IMR-90 (cell line): ENCODE results near the gene SETD9. TPM values are rescaled to one million over a fixed set of nuclear protein-coding genes. Genes with fewer than 3 reads are reported as not detected.

Source experiments
- ATAC-seq: fragments of 200-7000 bp; cut with Tn5 transposase; 2 replicates; pipeline ENCODE4 v1.9.1; 2020; ENCODE audit warnings: low read depth, mild to moderate bottlenecking, moderate library complexity
- BruUV-seq: library from RNA; stranded (reverse); fragments of 400-500 nt; replicated peaks from 2 replicates; lab custom pipeline; 2021; lab: Mats Ljungman, UMichigan
- CTCF ChIA-PET: fragments of 300-600 bp; formaldehyde crosslinking; extraction: SDS; loops from one replicate; lab custom pipeline; 2021; ENCODE audit warnings: antibody characterized with exemption; lab: Yijun Ruan, JAX
- POLR2A ChIA-PET: fragments of 300-600 bp; sonication (Branson Sonifier 250); formaldehyde crosslinking; loops from one replicate; lab custom pipeline; 2022; ENCODE audit warnings: antibody characterized with exemption; ENCODE audit not compliant: unreplicated experiment; lab: Charles Lee
- DNase-seq: peaks from one replicate; pipeline ENCODE4 v3.0.0; 2013
- H2AFZ ChIP-seq: replicated peaks from 2 replicates; pipeline ENCODE3; 2013; ENCODE audit warnings: low read length, mild to moderate bottlenecking; ENCODE audit not compliant: poor library complexity
- H2AK5ac ChIP-seq: 2 replicates; pipeline ENCODE4 v1.6.1; 2013; ENCODE audit warnings: low read depth, low read length, inconsistent platforms
- H2AK9ac ChIP-seq: replicated peaks from 2 replicates; pipeline ENCODE3; 2013; ENCODE audit warnings: mild to moderate bottlenecking, low read depth, low read length, moderate library complexity; ENCODE audit not compliant: poor library complexity
- H2BK120ac ChIP-seq: 2 replicates; pipeline ENCODE4 v1.6.1; 2013; ENCODE audit warnings: low read depth, low read length, inconsistent platforms
- H2BK15ac ChIP-seq: 3 replicates; pipeline ENCODE4 v1.6.1; 2013; ENCODE audit warnings: low read depth, low read length, inconsistent platforms
- H2BK20ac ChIP-seq: 2 replicates; pipeline ENCODE4 v1.6.1; 2013; ENCODE audit warnings: low read depth, mild to moderate bottlenecking, inconsistent platforms, low read length, moderate library complexity
- H2BK5ac ChIP-seq: 2 replicates; pipeline ENCODE4 v1.6.1; 2013; ENCODE audit warnings: mild to moderate bottlenecking, low read depth, low read length, inconsistent platforms; ENCODE audit not compliant: poor library complexity, severe bottlenecking
- H3K14ac ChIP-seq: replicated peaks from 2 replicates; pipeline ENCODE4 v1.6.1; 2013; ENCODE audit warnings: low read depth, low read length, inconsistent platforms
- H3K18ac ChIP-seq: 2 replicates; pipeline ENCODE4 v1.6.1; 2013; ENCODE audit warnings: low read depth, low read length, control low read depth
- H3K23ac ChIP-seq: 2 replicates; pipeline ENCODE4 v1.6.1; 2013; ENCODE audit warnings: low read depth, low read length, inconsistent platforms
- H3K27ac ChIP-seq: 2 replicates; pipeline ENCODE4 v1.5.1; 2013; ENCODE audit warnings: mild to moderate bottlenecking, control low read depth, low read length; ENCODE audit not compliant: insufficient read depth
- H3K27me3 ChIP-seq: 2 replicates; pipeline ENCODE4 v1.6.1; 2013; ENCODE audit warnings: low read length; ENCODE audit not compliant: control insufficient read depth, insufficient read depth
- H3K36me3 ChIP-seq: 2 replicates; pipeline ENCODE4 v1.6.1; 2013; ENCODE audit warnings: low read length, mixed read lengths; ENCODE audit not compliant: control insufficient read depth, insufficient read depth
- H3K4ac ChIP-seq: 2 replicates; pipeline ENCODE4 v1.6.1; 2013; ENCODE audit warnings: low read depth, low read length, inconsistent platforms
- H3K4me1 ChIP-seq: 2 replicates; pipeline ENCODE4 v1.6.1; 2013; ENCODE audit warnings: low read length, mixed read lengths; ENCODE audit not compliant: control insufficient read depth, insufficient read depth
- H3K4me2 ChIP-seq: 2 replicates; pipeline ENCODE4 v1.6.1; 2013; ENCODE audit warnings: low read depth, mild to moderate bottlenecking, control low read depth, low read length, moderate library complexity
- H3K4me3 ChIP-seq: 2 replicates; pipeline ENCODE4 v1.5.1; 2013; ENCODE audit warnings: low read depth, mild to moderate bottlenecking, control low read depth, low read length, moderate library complexity; ENCODE audit not compliant: insufficient read depth
- H3K56ac ChIP-seq: 2 replicates; pipeline ENCODE4 v1.6.1; 2013; ENCODE audit warnings: low read length, inconsistent platforms; ENCODE audit not compliant: insufficient read depth; ENCODE audit errors: extremely low read depth
- H3K79me1 ChIP-seq, 2 experiments: 2 replicates each; pipeline ENCODE4 v1.6.1; 2013; ENCODE audit warnings: low read length in 2 of 2, inconsistent platforms in 1 of 2, low read depth in 1 of 2
- H3K9ac ChIP-seq: 2 replicates; pipeline ENCODE4 v1.6.1; 2013; ENCODE audit warnings: low read depth, low read length, control low read depth
- H3K9me1 ChIP-seq: 2 replicates; pipeline ENCODE4 v1.6.1; 2013; ENCODE audit warnings: low read length, inconsistent platforms; ENCODE audit not compliant: insufficient read depth
- H3K9me3 ChIP-seq: 2 replicates; pipeline ENCODE4 v1.6.1; 2013; ENCODE audit warnings: low read length; ENCODE audit not compliant: control insufficient read depth, insufficient read depth
- H4K20me1 ChIP-seq: 2 replicates; pipeline ENCODE4 v1.6.1; 2013; ENCODE audit warnings: low read length, inconsistent platforms; ENCODE audit not compliant: insufficient read depth
- H4K5ac ChIP-seq: 2 replicates; pipeline ENCODE4 v1.6.1; 2013; ENCODE audit warnings: mild to moderate bottlenecking, low read depth, low read length, control low read depth
- H4K8ac ChIP-seq, 2 experiments: 2 replicates each; pipeline ENCODE4 v1.6.1; 2013; ENCODE audit warnings: low read depth in 2 of 2, low read length in 2 of 2, control low read depth in 1 of 2, inconsistent platforms in 1 of 2
- H4K91ac ChIP-seq: 2 replicates; pipeline ENCODE4 v1.6.1; 2013; ENCODE audit warnings: low read depth, low read length, inconsistent platforms; ENCODE audit not compliant: insufficient read depth
- BHLHE40 ChIP-seq: fragments of 150-350 bp; IDR thresholded peaks from 2 replicates; pipeline ENCODE4 v1.6.1; 2016; ENCODE audit warnings: mild to moderate bottlenecking, low read depth, low read length
- CHD1 ChIP-seq: IDR thresholded peaks from 2 replicates; pipeline ENCODE4 v1.6.1; 2012; ENCODE audit warnings: low read depth, low read length, improper control_type of control experiment
- CTCF ChIP-seq: conservative IDR thresholded peaks from 2 replicates; pipeline ENCODE4 v1.5.1; 2012; ENCODE audit warnings: mild to moderate bottlenecking, low read depth, low read length, improper control_type of control experiment
- ELK1 ChIP-seq: fragments of 150-350 bp; IDR thresholded peaks from 2 replicates; pipeline ENCODE4 v1.6.1; 2016; ENCODE audit warnings: low read depth, mild to moderate bottlenecking, low read length, moderate library complexity, borderline replicate concordance
- FOS ChIP-seq: fragments of 150-350 bp; IDR thresholded peaks from 2 replicates; pipeline ENCODE4 v1.6.1; 2016; ENCODE audit warnings: low read depth, low read length
- MAFK ChIP-seq: IDR thresholded peaks from 2 replicates; pipeline ENCODE4 v1.6.1; 2012; ENCODE audit warnings: low read depth, low read length, improper control_type of control experiment
- MAZ ChIP-seq: IDR thresholded peaks from 2 replicates; pipeline ENCODE4 v1.6.1; 2012; ENCODE audit warnings: low read depth, mild to moderate bottlenecking, low read length, improper control_type of control experiment, moderate library complexity, borderline replicate concordance
- MXI1 ChIP-seq: IDR thresholded peaks from 2 replicates; pipeline ENCODE4 v1.6.1; 2012; ENCODE audit warnings: low read depth, mild to moderate bottlenecking, low read length, moderate library complexity, borderline replicate concordance
- NFE2L2 ChIP-seq: fragments of 150-350 bp; IDR thresholded peaks from 2 replicates; pipeline ENCODE4 v1.6.1; 2016; ENCODE audit warnings: low read depth, mild to moderate bottlenecking, low read length
- POLR2A ChIP-seq: IDR thresholded peaks from 2 replicates; pipeline ENCODE4 v1.6.1; 2012; ENCODE audit warnings: mild to moderate bottlenecking, low read depth, low read length
- RAD21 ChIP-seq: IDR thresholded peaks from 2 replicates; pipeline ENCODE4 v1.6.1; 2012; ENCODE audit warnings: low read length, improper control_type of control experiment
- RCOR1 ChIP-seq: IDR thresholded peaks from 2 replicates; pipeline ENCODE4 v1.6.1; 2012; ENCODE audit warnings: mild to moderate bottlenecking, low read length, improper control_type of control experiment; ENCODE audit not compliant: insufficient replicate concordance
- RFX5 ChIP-seq: IDR thresholded peaks from 2 replicates; pipeline ENCODE4 v1.8.0; 2012; ENCODE audit warnings: low read depth, mild to moderate bottlenecking, low read length, moderate library complexity
- SMC3 ChIP-seq: fragments of 150-350 bp; IDR thresholded peaks from 2 replicates; pipeline ENCODE4 v1.6.1; 2016; ENCODE audit warnings: low read depth, mild to moderate bottlenecking, antibody characterized with exemption, low read length, moderate library complexity
- USF2 ChIP-seq: fragments of 150-350 bp; IDR thresholded peaks from 2 replicates; pipeline ENCODE4 v1.6.1; 2017; ENCODE audit warnings: mild to moderate bottlenecking, antibody characterized with exemption, low read length, low read depth
- dilution Hi-C: fragments of 300-500 bp; cut with HindIII; formaldehyde crosslinking; loops from one replicate; pipeline ENCODE4 v1.14.3; 2018; ENCODE audit warnings: low sequenced_read_pairs; ENCODE audit not compliant: unreplicated experiment
- in situ Hi-C: fragments of 300-500 bp; cut with MboI; formaldehyde crosslinking; loops from 3 replicates; pipeline ENCODE4 v1.14.3; 2019; ENCODE audit warnings: low sequenced_read_pairs, inconsistent platforms, mixed read lengths
- intact Hi-C: fragments of 100-400 bp; cut with micrococcal nuclease; formaldehyde crosslinking; loops from 2 replicates; pipeline ENCODE4 v1.10.0; 2022
- polyA plus RNA-seq, 3 experiments: library from polyadenylated mRNA; depleted of rRNA; stranded (reverse); fragments of >200 nt; gene quantifications; 2 replicates each; pipeline ENCODE4 v1.2.3, GENCODE V29; 2012; ENCODE audit warnings: low replicate concordance in 1 of 3
- total RNA-seq: library from RNA; depleted of rRNA; stranded (reverse); fragments of >200 nt; gene quantifications from 2 replicates; pipeline ENCODE4 v1.2.3, GENCODE V29; 2012

The SETD9 gene
- total and polyA plus RNA-seq, 2 of the 4 experiments (the other 2 are of a cell fraction) = 3.9 to 8.1 TPM

- no peak for ATAC-seq
- no peak overlapping the region for H2BK20ac ChIP-seq
- H3K27ac ChIP-seq = no peak overlapping the region
- peaks cover 11 to 14% of the 10 kb centered on the region in 2 experiments for H3K79me1 ChIP-seq
- no peak overlapping the region for H3K14ac ChIP-seq
- H3K9me1 ChIP-seq = no peaks in the 10 kb centered on the region
- H3K4me2 ChIP-seq = no peak overlapping the region
- no peak for DNase-seq
- no peak overlapping the region for H3K4me3 ChIP-seq
- TF ChIP-seq BHLHE40 (no peak), MAZ (no peak), ELK1 (no peak), SMC3 (no peak), RAD21 (no peak), RFX5 (no peak), USF2 (no peak), CHD1 (no peak), NFE2L2 (no peak), RCOR1 (no peak), CTCF (no peak), MXI1 (no peak), MAFK (no peak), POLR2A (no peak), FOS (no peak)
- H2AK5ac ChIP-seq = no peak overlapping the region
- H3K4ac ChIP-seq = no peak overlapping the region
- H2BK15ac ChIP-seq = no peak overlapping the region
- no peaks in the 10 kb centered on the region for H3K9me3 ChIP-seq
- CTCF ChIA-PET = no interaction called here
- H4K8ac ChIP-seq = no peak overlapping the region
- H3K9ac ChIP-seq = no peak overlapping the region
- dilution Hi-C loops = no loop called here
- H3K4me1 ChIP-seq = peaks cover 2% of the 10 kb centered on the region; the same call in 1 of the 2 replicates
- no peak overlapping the region for H4K5ac ChIP-seq
- H3K36me3 ChIP-seq = peaks cover 17% of the 10 kb centered on the region
- H3K18ac ChIP-seq = no peak overlapping the region
- H3K23ac ChIP-seq = no peak overlapping the region
- no peaks in the 10 kb centered on the region for H3K27me3 ChIP-seq
- no peak overlapping the region for H2BK120ac ChIP-seq
- no TSS peak for BruUV-seq
- no peak overlapping the region for H3K56ac ChIP-seq
- 0 out of 2 replicates have a peak, but pooled peaks cover 5% of the 10 kb centered on the region for H4K20me1 ChIP-seq
- no peak overlapping the region for H2AK9ac ChIP-seq
- intact Hi-C loops = no loop called here
- POLR2A ChIA-PET = no interaction called here
- in situ Hi-C loops = loop anchor here (10.0 kb wide), 1 partner anchor 278 kb away; no protein-coding TSS in a partner anchor
- no peak overlapping the region for H2BK5ac ChIP-seq
- no peak overlapping the region for H2AFZ ChIP-seq
- no peak overlapping the region for H4K91ac ChIP-seq
Observed at GRCh38 chr5:56947052-56947451, 37.7 kb downstream of the SETD9 start.
